AG04449 (cell line): ENCODE results near the gene NPTXR.

Source experiments
- CTCF ChIA-PET: fragments of 350-600 bp; formaldehyde crosslinking; extraction: SDS; loops from one replicate; lab custom pipeline; 2021; ENCODE audit warnings: antibody characterized with exemption; lab: Yijun Ruan, JAX
- POLR2A ChIA-PET: fragments of 400-600, 350-600 bp; formaldehyde crosslinking; extraction: SDS; loops from one replicate; lab custom pipeline; 2020; ENCODE audit warnings: antibody characterized with exemption, inconsistent platforms; lab: Yijun Ruan, JAX
- DNase-seq: peaks from one replicate; pipeline ENCODE4 v3.0.0-alpha.2; 2010; ENCODE audit warnings: low read depth, low spot score
- H3K4me3 ChIP-seq: 2 replicates; pipeline ENCODE4 v1.5.1; 2011; ENCODE audit warnings: low read depth, mild to moderate bottlenecking, control low read depth, low read length
- CTCF ChIP-seq: IDR thresholded peaks from one replicate; pipeline ENCODE4 v1.5.1; 2011; ENCODE audit warnings: mild to moderate bottlenecking, moderate library complexity, low read length, control low read depth, inconsistent platforms; ENCODE audit not compliant: insufficient read depth; ENCODE audit errors: missing control alignments

The NPTXR gene

GRCh38 chr22:38865201-38866023 lies 21.6 kb upstream of the NPTXR start:
- no peak for DNase-seq
- CTCF ChIA-PET: interaction anchor here (1.1 to 16.6 kb wide), 2 partner anchors 97 to 140 kb away, joined by 4 to 142 read pairs; no protein-coding TSS in a partner anchor
- no peak for TF ChIP-seq CTCF
- H3K4me3 ChIP-seq: no peak overlapping the region
- POLR2A ChIA-PET: no interaction called here

- ChIA-PET CTCF (interaction anchor here (1.1 to 16.6 kb wide), 2 partner anchors 96 to 140 kb away, joined by 4 to 142 read pairs; no protein-coding TSS in a partner anchor), POLR2A (interaction anchor here (0.5 kb wide), 1 partner anchor 454 kb away, joined by 3 read pairs; no protein-coding TSS in a partner anchor)
- TF ChIP-seq CTCF: no peak
- no peak for DNase-seq
- H3K4me3 ChIP-seq: no peak overlapping the region
Observed at GRCh38 chr22:38864361-38865191, 20.7 kb upstream of the NPTXR start.

- ChIA-PET POLR2A (interaction anchor here (0.7 kb wide), 1 partner anchor 10 kb away, joined by 5 read pairs; no protein-coding TSS in a partner anchor), CTCF (interaction anchor here (0.9 to 16.6 kb wide), 3 partner anchors 26 to 140 kb away, joined by 3 to 142 read pairs (median 5); no protein-coding TSS in a partner anchor)
- DNase-seq: no peak
- H3K4me3 ChIP-seq: no peak overlapping the region
- TF ChIP-seq CTCF: no peak
Observed at GRCh38 chr22:38863531-38864131, 19.8 kb upstream of the NPTXR start.

- ChIA-PET POLR2A (interaction anchor here (1.3 kb wide), 1 partner anchor 9 kb away, joined by 3 read pairs; the partner anchor contains the start of gene CBX6), CTCF (interaction anchor here (0.9 to 16.6 kb wide), 6 partner anchors 7 to 141 kb away, joined by 3 to 216 read pairs (median 10); partner anchors contain the start of gene CBX6)
- no peak for DNase-seq
- no peak overlapping the region for H3K4me3 ChIP-seq
- no peak for TF ChIP-seq CTCF
Observed at GRCh38 chr22:38862375-38863329, 18.8 kb upstream of the NPTXR start.

- TF ChIP-seq CTCF: no peak
Observed at GRCh38 chr22:38861927-38862326, 18.1 kb upstream of the NPTXR start.

More at GRCh38 chr22:38861927-38862326, 18.1 kb upstream of the NPTXR start:
- CTCF ChIA-PET: interaction anchor here (1.0 to 16.6 kb wide), 5 partner anchors 8 to 141 kb away, joined by 3 to 216 read pairs (median 16); partner anchors contain the start of gene CBX6
- DNase-seq: no peak
- no peak overlapping the region for H3K4me3 ChIP-seq
- POLR2A ChIA-PET: interaction anchor here (1.3 kb wide), 1 partner anchor 10 kb away, joined by 3 read pairs; the partner anchor contains the start of gene CBX6
